ENCODE measurements around the gene ZNF525. TPM values are rescaled to one million over a fixed set of nuclear protein-coding genes. Genes with fewer than 3 reads are reported as not detected.

Gene ZNF525
- total and polyA plus RNA-seq, 2 of the 13 experiments (the other 11 are each of a cell fraction or from before 2014, with no cell fraction given): 3.4 to 8.7 TPM

- TF ChIP-seq ZNF383 (CRISPR knock-in tag; IDR thresholded peaks at IDR 0.05; ENCODE audit: borderline replicate concordance): no peak
Observed at GRCh38 chr19:53333066-53333462, 32.4 kb upstream of the ZNF525 start (continued).

GRCh38 chr19:53333463-53334449 is 31.7 kb upstream of the ZNF525 start, which contains the start of gene ZNF845:
Gene ZNF845 (plus strand): TSS chr19:53333749. CDS start chr19:53341308, 7,559 bp downstream.
- no peaks in the 10 kb centered on the region for H3K79me2 ChIP-seq (ENCODE audit: insufficient read depth, low read length)
- ChIA-PET POLR2A (interaction anchor here (1.1 to 1.2 kb wide), 2 partner anchors 55 to 803 kb away, joined by 3 read pairs; partner anchors contain the start of gene CNOT3), CTCF (ENCODE audit: low intra/inter-chr PET ratio, low total read pairs) (no interaction called here)
- peaks cover 6% of the 10 kb centered on the region; the same call in 1 of the 2 replicates for H3K4me1 ChIP-seq (ENCODE audit: insufficient read depth, low read length)
- in situ Hi-C loops (cut with HindIII; ENCODE audit: extremely low pct_ligation_motif_present, low pct_unique_long_range_greater_than_20kb): no loop called here
- peak within 1 kb of the TSS; percentile 82 to 98 (median 85) for H3K4me3 ChIP-seq (replicated peaks in 1 of 3; ENCODE audit: insufficient read depth in 1 of 3, low read depth in 2 of 3, low read length in 3 of 3)
- TSS peak; percentile 90 for BruUV-seq (replicated peaks)
- H4K20me1 ChIP-seq (ENCODE audit: insufficient read depth, low read length): no peaks in the 10 kb centered on the region
- peak within 1 kb of the TSS; percentile 85 for H3K9ac ChIP-seq (ENCODE audit: insufficient read depth, low read depth, low read length)
- no peaks in the 10 kb centered on the region; a peak in 1 of 5 replicates for H3K27me3 ChIP-seq (ENCODE audit: control insufficient read depth in 1 of 2, insufficient read depth in 2 of 2, low read length in 2 of 2)
- peak within 1 kb of the TSS; percentile 90 for H2AFZ ChIP-seq (ENCODE audit: low read length)
- peak within 1 kb of the TSS; percentile 63 for H3K27ac ChIP-seq (ENCODE audit: extremely low read length, insufficient read depth, low read length)
- H3K9me3 ChIP-seq (ENCODE audit: low read length): peaks cover 6% of the 10 kb centered on the region
- 2% methylated on average over 39 of the region's 61 CpGs for WGBS (ENCODE audit: low lambda C conversion rate)
- peak; percentile 80 for FAIRE-seq
- peak within 1 kb of the TSS; percentile 87 for H3K4me2 ChIP-seq (ENCODE audit: low read depth, low read length)
- H3K36me3 ChIP-seq (replicated peaks in 1 of 2; ENCODE audit: control insufficient read depth in 1 of 2, insufficient read depth in 2 of 2, low read length in 2 of 2): no peaks in the 10 kb centered on the region; a peak in 1 of 5 replicates
- DNase-seq (ENCODE audit: low spot score): peak; percentile 87
- intact Hi-C loops (cut with micrococcal nuclease; ENCODE audit: unreplicated experiment): no loop called here
- peak; percentile 96 for ATAC-seq
- TF ChIP-seq ZNF749 (CRISPR knock-in tag; IDR thresholded peaks at IDR 0.05; ENCODE audit: borderline replicate concordance) (no peak), ARID4A (CRISPR knock-in tag; IDR thresholded peaks at IDR 0.05; ENCODE audit: borderline replicate concordance) (peak; percentile 89), ZNF235 (CRISPR knock-in tag; IDR thresholded peaks at IDR 0.05; ENCODE audit: borderline replicate concordance) (no peak), GABPB1 (CRISPR knock-in tag; IDR thresholded peaks at IDR 0.05) (peak; percentile 84), MXI1 (IDR thresholded peaks at IDR 0.05; ENCODE audit: borderline replicate concordance, low read depth, low read length) (peak; percentile 2; the same call in 1 of the 3 replicates), PRDM10 (CRISPR knock-in tag; IDR thresholded peaks at IDR 0.05; ENCODE audit: low read depth) (peak; percentile 80; the same call in 1 of the 2 replicates), GABPA (IDR thresholded peaks at IDR 0.05; ENCODE audit: low read depth, low read length) (no peak), GABPA (CRISPR knock-in tag; IDR thresholded peaks at IDR 0.05; ENCODE audit: low read depth) (peak; percentile 63), MYPOP (CRISPR knock-in tag; IDR thresholded peaks at IDR 0.05) (peak; percentile 33; the same call in 1 of the 2 replicates), KDM5B (CRISPR knock-in tag; IDR thresholded peaks at IDR 0.05; ENCODE audit: borderline replicate concordance) (peak; percentile 17; the same call in 1 of the 2 replicates)

All from HepG2 (cell line).